Ramos (cell line): ENCODE measurements around the gene CACNA1H.
"Not testable (repeated sequence)": the region's sequence is repeated elsewhere in the genome, so short reads cannot be mapped to it uniquely, and the experiment has no call there.

Source experiments
- in situ Hi-C: fragments of 300-500 bp; cut with MboI; formaldehyde crosslinking; loops from one replicate; pipeline ENCODE4 v1.14.3; 2022; ENCODE audit warnings: low sequenced_read_pairs; ENCODE audit not compliant: unreplicated experiment

The CACNA1H gene

GRCh38 chr16:1240436-1240835, 87.5 kb downstream of the CACNA1H start, which contains the start of gene TPSAB1:
Gene TPSAB1, plus strand, starts transcription at chr16:1240705. Its CDS starts 234 bp downstream, at chr16:1240939.
- in situ Hi-C loops = not testable (repeated sequence)

DNA sequence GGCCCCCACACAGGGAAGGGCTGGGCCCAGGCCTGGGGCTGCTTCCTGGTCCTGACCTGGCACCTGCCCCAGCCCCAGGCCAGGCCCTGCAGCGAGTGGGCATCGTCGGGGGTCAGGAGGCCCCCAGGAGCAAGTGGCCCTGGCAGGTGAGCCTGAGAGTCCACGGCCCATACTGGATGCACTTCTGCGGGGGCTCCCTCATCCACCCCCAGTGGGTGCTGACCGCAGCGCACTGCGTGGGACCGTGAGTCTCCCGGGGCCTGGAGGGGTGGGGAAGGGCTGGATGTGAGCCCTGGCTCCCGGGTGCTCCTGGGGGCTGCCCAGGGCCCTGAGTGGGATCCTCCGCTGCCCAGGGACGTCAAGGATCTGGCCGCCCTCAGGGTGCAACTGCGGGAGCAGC, 88.2 kb downstream of the CACNA1H start:
- in situ Hi-C loops = not testable (repeated sequence)

GRCh38 chr16:1243363-1243762, 90.5 kb downstream of the CACNA1H start:
- in situ Hi-C loops = not testable (repeated sequence)

DNA sequence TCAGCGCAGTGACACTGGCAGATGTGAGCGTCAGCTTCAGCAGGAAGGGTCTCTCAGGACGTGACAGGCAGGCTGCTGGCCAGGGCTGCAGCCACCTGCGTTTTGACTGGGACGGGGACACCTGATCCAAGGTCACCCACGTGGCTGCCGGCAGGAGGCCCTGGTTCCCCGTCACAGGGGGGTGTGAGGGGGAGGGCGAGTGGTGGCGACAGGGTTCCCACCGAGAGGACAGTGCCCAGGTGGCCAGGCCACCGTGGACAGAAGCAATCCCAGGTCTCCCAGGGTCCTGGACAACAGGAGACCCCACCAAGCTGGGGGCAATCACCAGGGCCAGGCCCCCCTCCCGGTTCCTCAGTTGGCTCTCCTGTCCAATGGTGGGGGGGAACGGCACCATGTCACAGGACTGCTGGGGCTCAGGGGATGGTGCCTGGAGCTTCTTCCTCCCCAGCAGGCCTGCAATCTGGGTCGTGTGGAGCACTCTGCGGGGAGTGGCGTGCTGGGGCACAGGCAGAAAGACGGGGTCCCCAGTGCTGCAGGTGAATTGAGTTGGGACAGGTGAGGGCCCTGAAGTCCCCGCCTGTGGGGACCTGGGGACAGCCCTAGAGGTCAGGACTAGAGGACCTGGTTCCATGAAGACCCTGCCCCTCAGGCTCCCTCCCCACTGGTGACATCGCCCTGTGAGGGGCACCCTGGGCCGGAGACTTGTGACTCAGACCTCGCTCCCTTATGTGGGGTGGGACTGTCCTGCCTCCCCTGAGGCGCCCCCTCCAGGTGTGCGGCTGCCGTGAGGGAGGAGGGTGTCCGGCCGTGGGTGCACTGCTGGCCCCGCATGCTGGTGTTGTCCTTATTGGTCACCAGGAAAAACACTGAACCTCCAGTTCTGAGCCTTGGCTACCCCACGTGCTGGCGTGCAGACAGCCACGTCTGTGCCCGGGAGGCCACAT, 91.3 kb downstream of the CACNA1H start:
- in situ Hi-C loops = not testable (repeated sequence)

GRCh38 chr16:1244881-1245280, 92.0 kb downstream of the CACNA1H start:
- in situ Hi-C loops = no loop called here

GRCh38 chr16:1245452-1246020, 92.6 kb downstream of the CACNA1H start:
- in situ Hi-C loops = no loop called here

DNA sequence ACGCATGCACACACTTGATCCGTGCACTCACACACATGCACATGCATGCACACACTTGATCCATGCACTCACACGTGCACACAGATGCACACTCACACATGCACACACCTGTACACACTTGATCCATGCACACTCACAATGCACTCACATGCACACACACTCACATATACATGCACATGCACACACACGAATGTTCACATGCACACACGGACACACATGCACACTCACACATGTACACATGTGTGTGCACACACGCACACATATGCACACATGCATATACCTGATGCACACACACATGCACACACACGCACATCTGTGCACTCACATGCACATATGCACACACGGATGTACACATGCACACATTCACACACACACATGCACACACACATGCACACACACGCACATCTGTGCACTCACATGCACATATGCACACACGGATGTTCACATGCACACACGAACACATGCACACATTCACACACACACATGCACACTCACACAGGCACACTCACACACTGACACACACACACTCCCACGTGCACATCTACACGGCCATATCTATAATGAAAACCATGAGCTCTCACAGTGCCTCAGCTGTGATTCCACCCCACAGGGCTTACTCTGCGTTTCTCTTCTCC, 95.1 kb downstream of the CACNA1H start:
- in situ Hi-C loops = not testable (repeated sequence)

- in situ Hi-C loops = not testable (repeated sequence)
These were observed 96.3 kb downstream of the CACNA1H start for GRCh38 chr16:1249031-1249755.

DNA sequence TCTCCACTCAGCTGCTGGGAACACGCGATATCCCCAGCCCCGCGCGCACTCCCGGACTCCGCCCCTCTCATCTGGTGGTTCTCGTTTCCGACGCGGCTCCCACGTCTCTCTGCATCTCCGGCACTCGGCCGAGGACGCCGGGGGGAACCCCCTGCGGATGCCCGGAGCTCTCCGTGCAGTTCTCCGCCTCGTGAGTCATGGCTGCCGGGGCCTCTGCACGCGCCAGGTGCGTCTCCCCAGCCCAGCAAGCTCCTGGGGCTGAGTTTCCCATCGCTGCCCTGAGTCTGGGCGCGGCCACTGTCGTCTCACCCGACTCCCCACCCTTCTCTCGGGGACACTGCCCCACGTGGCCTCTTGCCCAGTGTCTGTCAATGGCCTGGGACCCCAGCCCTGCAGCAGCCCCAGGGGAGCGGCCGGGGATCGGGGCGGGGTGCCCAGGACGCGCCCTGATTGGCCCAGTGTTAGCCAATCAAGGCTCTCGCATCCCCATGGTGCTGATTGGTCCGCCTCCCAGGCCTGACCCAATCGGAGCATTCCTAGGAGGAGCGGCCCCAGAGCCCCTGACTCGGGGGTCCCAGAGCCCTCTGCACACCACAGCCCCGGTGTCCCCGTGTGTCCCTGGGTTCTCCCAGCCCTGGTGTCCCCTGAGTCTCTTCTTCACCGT, 100.9 kb downstream of the CACNA1H start:
- in situ Hi-C loops = not testable (repeated sequence)

- in situ Hi-C loops = not testable (repeated sequence)
These were observed 101.9 kb downstream of the CACNA1H start for GRCh38 chr16:1254821-1255220.

DNA sequence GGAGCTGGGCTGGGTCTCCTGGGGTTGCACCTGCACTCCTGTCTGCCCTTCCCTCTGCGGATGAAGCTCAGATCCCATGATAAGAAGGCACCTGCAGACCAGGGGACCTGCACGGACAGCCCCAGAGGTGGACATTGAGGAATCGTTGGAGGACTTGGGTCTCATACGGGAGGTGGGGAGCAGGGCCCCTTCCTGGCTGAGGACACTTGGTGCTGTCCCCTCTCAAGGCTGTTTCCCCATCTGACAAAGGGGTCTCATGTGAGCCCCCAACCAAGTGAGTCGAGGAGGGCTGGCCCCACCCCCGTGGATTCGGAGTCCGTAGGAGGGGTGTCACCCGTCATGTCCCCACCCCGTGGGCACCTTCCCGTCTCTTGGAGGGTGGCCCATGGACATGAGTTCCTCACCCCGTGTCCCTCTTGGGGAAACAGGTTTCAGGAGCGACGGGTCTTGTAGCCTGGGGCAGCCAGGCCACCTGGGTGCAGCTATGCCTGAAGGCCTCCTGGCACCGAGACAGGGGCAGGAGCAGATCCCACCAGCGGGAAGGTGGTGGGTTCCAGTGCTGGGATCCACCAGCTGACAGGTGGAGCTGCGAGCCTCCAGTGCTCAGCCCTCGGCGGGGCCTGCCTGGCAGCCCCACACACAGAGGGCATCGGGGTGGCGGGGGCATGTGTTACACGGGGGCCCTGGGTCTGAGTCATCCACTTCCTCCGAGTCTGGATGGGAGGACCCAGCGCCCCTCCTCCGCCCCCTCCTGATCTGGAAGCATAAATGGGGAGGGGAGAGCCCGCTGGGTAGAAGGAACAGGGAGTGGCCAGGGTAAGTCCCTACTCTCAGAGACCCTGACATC, 102.6 kb downstream of the CACNA1H start, which contains the start of gene TPSD1:
TPSD1 (plus strand) TSS at position 794 of the 847 bp plus-strand sequence. CDS start 212 bp downstream, outside the sequence.
- in situ Hi-C loops = not testable (repeated sequence)

DNA sequence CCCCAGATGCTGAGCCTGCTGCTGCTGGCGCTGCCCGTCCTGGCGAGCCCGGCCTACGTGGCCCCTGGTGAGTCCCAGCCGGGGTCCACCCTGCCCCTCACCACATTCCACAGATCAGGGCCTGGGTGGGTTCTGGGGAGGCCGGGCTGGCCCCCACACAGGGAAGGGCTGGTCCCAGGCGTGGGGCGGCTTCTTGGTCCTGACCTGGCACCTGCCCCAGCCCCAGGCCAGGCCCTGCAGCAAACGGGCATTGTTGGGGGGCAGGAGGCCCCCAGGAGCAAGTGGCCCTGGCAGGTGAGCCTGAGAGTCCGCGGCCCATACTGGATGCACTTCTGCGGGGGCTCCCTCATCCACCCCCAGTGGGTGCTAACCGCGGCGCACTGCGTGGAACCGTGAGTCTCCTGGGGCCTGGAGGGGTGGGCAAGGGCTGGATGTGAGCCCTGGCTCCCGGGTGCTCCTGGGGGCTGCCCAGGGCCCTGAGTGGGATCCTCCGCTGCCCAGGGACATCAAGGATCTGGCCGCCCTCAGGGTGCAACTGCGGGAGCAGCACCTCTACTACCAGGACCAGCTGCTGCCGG, 103.5 kb downstream of the CACNA1H start:
- in situ Hi-C loops = not testable (repeated sequence)

DNA sequence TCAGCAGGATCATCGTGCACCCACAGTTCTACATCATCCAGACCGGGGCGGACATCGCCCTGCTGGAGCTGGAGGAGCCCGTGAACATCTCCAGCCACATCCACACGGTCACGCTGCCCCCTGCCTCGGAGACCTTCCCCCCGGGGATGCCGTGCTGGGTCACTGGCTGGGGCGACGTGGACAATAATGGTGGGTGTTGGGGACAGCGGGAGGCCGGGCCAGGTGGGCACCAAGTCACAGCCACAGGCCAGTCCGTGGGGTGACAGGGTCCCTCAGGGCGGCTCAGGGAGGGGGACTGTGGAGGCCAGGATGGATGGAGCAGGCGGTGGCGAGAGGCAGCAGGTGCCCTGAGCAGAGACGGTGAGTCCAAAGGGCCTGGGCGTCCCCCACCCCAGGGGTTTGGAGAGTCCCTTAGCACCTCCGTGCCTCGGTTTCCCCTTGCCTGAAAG, 104.0 kb downstream of the CACNA1H start:
- in situ Hi-C loops = no loop called here

- in situ Hi-C loops = no loop called here
These were observed 104.8 kb downstream of the CACNA1H start for GRCh38 chr16:1257561-1258224.

- in situ Hi-C loops = no loop called here
These were observed 105.3 kb downstream of the CACNA1H start for GRCh38 chr16:1258225-1258600.

DNA sequence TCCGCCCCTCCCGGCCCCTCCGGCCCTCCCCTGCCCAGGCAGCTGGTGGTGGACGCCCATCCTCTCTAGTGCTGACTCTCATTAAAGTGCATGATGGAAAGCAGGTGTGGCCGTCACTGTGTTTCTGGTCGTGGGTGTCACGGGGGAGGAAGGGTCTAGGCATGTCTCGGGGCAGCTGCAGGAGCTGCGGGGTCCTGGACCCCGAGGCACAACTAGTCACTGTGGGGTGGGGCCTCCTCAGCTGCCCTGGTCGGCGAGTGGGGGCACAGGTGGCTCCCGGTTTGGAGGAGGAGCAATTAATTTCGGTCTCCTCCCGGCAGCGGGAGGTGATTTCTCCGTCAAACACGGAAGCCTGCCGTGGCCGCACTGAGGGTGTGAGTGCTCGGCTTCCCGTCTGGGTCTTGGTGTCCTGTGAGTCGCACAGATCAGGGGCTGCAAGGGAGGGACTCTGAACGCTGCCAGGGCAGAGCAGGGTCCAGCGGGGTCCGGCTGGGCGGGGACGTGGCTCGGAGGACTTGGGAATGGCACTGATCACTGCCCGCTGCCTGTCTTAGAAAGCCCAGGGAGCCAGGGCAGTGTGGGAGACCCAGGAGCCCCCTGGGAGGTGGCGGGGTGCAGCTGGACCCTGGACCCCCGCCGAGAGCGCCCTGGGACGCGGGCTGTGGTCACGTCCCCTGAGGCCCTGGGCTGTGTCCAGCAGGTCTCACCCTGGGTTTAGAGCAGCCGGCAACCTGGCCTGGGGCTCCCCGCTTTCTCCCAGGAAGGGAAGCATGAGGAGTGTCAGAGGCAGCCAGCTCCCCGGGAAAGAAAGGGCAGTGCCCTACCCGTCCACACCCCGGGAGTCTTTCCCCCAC, 106.2 kb downstream of the CACNA1H start:
- in situ Hi-C loops = no loop called here

DNA sequence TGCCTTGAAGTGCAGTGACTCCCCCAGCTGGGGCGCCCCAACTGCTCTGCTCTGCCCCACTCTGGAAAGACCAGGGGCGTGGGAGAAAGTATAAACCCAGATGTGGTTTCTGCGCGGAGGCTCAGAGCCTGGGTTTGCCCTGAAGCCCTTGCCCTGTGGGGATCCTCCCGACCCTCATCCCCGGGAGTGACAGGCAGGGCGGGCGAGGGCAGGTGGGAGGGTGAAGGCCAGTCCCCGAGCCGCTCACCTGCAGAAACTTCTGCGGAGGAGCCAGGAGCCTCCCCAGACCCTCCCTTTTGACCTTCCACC, 106.8 kb downstream of the CACNA1H start:
- in situ Hi-C loops = no loop called here
